Loucy (cell line): Measurements from ENCODE around the gene RBMS3.

Experiments used
- H2AFZ ChIP-seq: fragments of 200-600 bp; sonication (generic); 2 replicates; pipeline ENCODE4 v1.6.0; 2016; ENCODE audit warnings: antibody characterized with exemption, mild to moderate bottlenecking, low read length, moderate library complexity
- H3F3A ChIP-seq: fragments of 200-600 bp; 2 replicates; pipeline ENCODE4 v1.6.0; 2016; ENCODE audit warnings: antibody characterized with exemption, low read depth, mild to moderate bottlenecking
- H3K27me3 ChIP-seq: fragments of 200-600 bp; sonication (generic); 2 replicates; pipeline ENCODE4 v1.6.1; 2014; ENCODE audit warnings: low read length, mild to moderate bottlenecking; ENCODE audit not compliant: insufficient read depth, poor library complexity, severe bottlenecking
- H3K36me3 ChIP-seq: fragments of 200-600 bp; sonication (generic); 2 replicates; pipeline ENCODE4 v1.6.1; 2016; ENCODE audit warnings: low read length; ENCODE audit not compliant: insufficient read depth
- H3K4me1 ChIP-seq: fragments of 200-600 bp; sonication (generic); 2 replicates; pipeline ENCODE4 v1.5.1; 2014; ENCODE audit warnings: low read length, mild to moderate bottlenecking; ENCODE audit not compliant: insufficient read depth, poor library complexity, severe bottlenecking
- H3K4me2 ChIP-seq: fragments of 200-600 bp; sonication (generic); 2 replicates; pipeline ENCODE4 v1.6.0; 2014; ENCODE audit warnings: antibody characterized with exemption, low read length, low read depth, mild to moderate bottlenecking; ENCODE audit not compliant: poor library complexity, severe bottlenecking
- H3K4me3 ChIP-seq: fragments of 200-600 bp; sonication (generic); 2 replicates; pipeline ENCODE4 v1.5.1; 2014; ENCODE audit warnings: low read length, mild to moderate bottlenecking, mixed read lengths; ENCODE audit not compliant: poor library complexity, severe bottlenecking
- H3K79me2 ChIP-seq: fragments of 200-600 bp; sonication (generic); 2 replicates; pipeline ENCODE4 v1.6.1; 2014; ENCODE audit warnings: low read length; ENCODE audit not compliant: insufficient read depth
- H3K9ac ChIP-seq: fragments of 200-600 bp; sonication (generic); 2 replicates; pipeline ENCODE4 v1.6.0; 2014; ENCODE audit warnings: mild to moderate bottlenecking, low read depth, low read length, moderate library complexity; ENCODE audit not compliant: poor library complexity, severe bottlenecking
- H3K9me2 ChIP-seq: fragments of 200-600 bp; sonication (generic); replicated peaks from 2 replicates; pipeline ENCODE4 v1.6.1; 2016; ENCODE audit warnings: low read depth, low read length, mixed read lengths
- H3K9me3 ChIP-seq: fragments of 200-600 bp; sonication (generic); 2 replicates; pipeline ENCODE4 v1.6.1; 2014; ENCODE audit warnings: mild to moderate bottlenecking, antibody characterized with exemption, low read length, low read depth; ENCODE audit not compliant: insufficient read depth
- H4K20me1 ChIP-seq: fragments of 200-600 bp; sonication (generic); 2 replicates; pipeline ENCODE4 v1.6.0; 2014; ENCODE audit warnings: antibody characterized with exemption, low read length, mild to moderate bottlenecking; ENCODE audit not compliant: insufficient read depth, poor library complexity, severe bottlenecking
- CTCF ChIP-seq: fragments of 200-600 bp; sonication (generic); conservative IDR thresholded peaks from 2 replicates; pipeline ENCODE4 v1.5.1; 2014; ENCODE audit warnings: mild to moderate bottlenecking, antibody characterized with exemption, low read length
- EZH2phosphoT487 ChIP-seq: fragments of 200-600 bp; IDR thresholded peaks from 2 replicates; pipeline ENCODE4 v1.6.1; 2018; ENCODE audit warnings: antibody characterized with exemption, mild to moderate bottlenecking, moderate library complexity, borderline replicate concordance

The RBMS3 gene

GRCh38 chr3:29924783-29925561 lies 644.1 kb downstream of the RBMS3 start:
- Histone ChIP-seq H3K4me3 (no peak overlapping the region), H3K4me2 (no peak overlapping the region), H3K27me3 (no peaks in the 10 kb centered on the region), H3F3A (no peaks in the 10 kb centered on the region), H3K9ac (no peak overlapping the region), H3K36me3 (no peaks in the 10 kb centered on the region), H3K79me2 (no peaks in the 10 kb centered on the region), H2AFZ (no peak overlapping the region), H3K9me2 (no peaks in the 10 kb centered on the region), H4K20me1 (no peaks in the 10 kb centered on the region), H3K9me3 (no peaks in the 10 kb centered on the region), H3K4me1 (no peaks in the 10 kb centered on the region)
- TF ChIP-seq EZH2phosphoT487 (no peak), CTCF (no peak)

GRCh38 chr3:29926378-29926777 lies 645.5 kb downstream of the RBMS3 start:
- Histone ChIP-seq H3K4me1 (no peaks in the 10 kb centered on the region), H4K20me1 (no peaks in the 10 kb centered on the region)
- TF ChIP-seq EZH2phosphoT487 (no peak), CTCF (no peak)

GRCh38 chr3:29932696-29933325 lies 651.9 kb downstream of the RBMS3 start:
- no peaks in the 10 kb centered on the region for H3K36me3 ChIP-seq

More at GRCh38 chr3:29926378-29926777, 645.5 kb downstream of the RBMS3 start:
- Histone ChIP-seq H3K27me3 (no peaks in the 10 kb centered on the region), H3K4me2 (no peak overlapping the region), H3K9me2 (no peaks in the 10 kb centered on the region), H3K9ac (no peak overlapping the region), H3F3A (no peaks in the 10 kb centered on the region), H3K36me3 (no peaks in the 10 kb centered on the region), H3K4me3 (no peak overlapping the region), H3K9me3 (no peaks in the 10 kb centered on the region), H3K79me2 (no peaks in the 10 kb centered on the region), H2AFZ (no peak overlapping the region)

More at GRCh38 chr3:29932696-29933325, 651.9 kb downstream of the RBMS3 start:
- Histone ChIP-seq H3K4me2 (no peak overlapping the region), H3K9me2 (no peaks in the 10 kb centered on the region), H3K27me3 (no peaks in the 10 kb centered on the region), H3K9ac (no peak overlapping the region), H2AFZ (no peak overlapping the region), H3K79me2 (no peaks in the 10 kb centered on the region), H3K4me1 (no peaks in the 10 kb centered on the region), H3K9me3 (no peaks in the 10 kb centered on the region), H4K20me1 (no peaks in the 10 kb centered on the region), H3K4me3 (no peak overlapping the region), H3F3A (no peaks in the 10 kb centered on the region)
- no peak for TF ChIP-seq CTCF
- no peak for TF ChIP-seq EZH2phosphoT487
